Body of pancreas (tissue), 4 donors: ENCODE data around the gene SBF2. TPM values are rescaled to one million over a fixed set of nuclear protein-coding genes. Genes with fewer than 3 reads are reported as not detected.

Experiments
- ATAC-seq: fragments of 150-250 bp; one replicate; pipeline ENCODE4 v1.9.1; 2016
- DNase-seq, 4 donors: peaks; one replicate each; pipeline ENCODE4 v3.0.0-alpha.2; 2019
- H3K27ac ChIP-seq, 4 donors: fragments of 200-600 bp; sonication (generic); 1 replicate in 3 of 4; 2 replicates in 1 of 4; pipeline versions ENCODE4 v1.5.1 to v1.6.1; 2016 to 2019; ENCODE audit warnings: mild to moderate bottlenecking in 1 of 4, mixed read lengths in 1 of 4, moderate library complexity in 1 of 4
- H3K27me3 ChIP-seq, 2 donors: fragments of 200-600 bp; sonication (generic); one replicate each; pipeline ENCODE4 v1.6.0; 2016; ENCODE audit warnings: mild to moderate bottlenecking in 1 of 2
- H3K36me3 ChIP-seq, 2 donors: fragments of 200-600 bp; sonication (generic); replicated peaks in 1 of 2; 2 replicates each; pipeline ENCODE4 v1.5.1; 2016; ENCODE audit warnings: low read depth in 2 of 2; ENCODE audit not compliant: insufficient read depth in 1 of 2
- H3K4me1 ChIP-seq: fragments of 200-600 bp; sonication (generic); one replicate; pipeline ENCODE4 v1.6.0; 2016
- H3K4me3 ChIP-seq, 2 donors: fragments of 200-600 bp; sonication (generic); 1 replicate in 1 of 2; 2 replicates in 1 of 2; pipeline ENCODE4 v1.5.1; 2016 to 2019
- H3K9me3 ChIP-seq, 3 donors: fragments of 200-600 bp; sonication (generic); 1 replicate in 2 of 3; 2 replicates in 1 of 3; pipeline ENCODE4 v1.5.1; 2016
- POLR2A ChIP-seq, 3 donors: fragments of 450-650 bp; IDR thresholded peaks; one replicate each; pipeline ENCODE4 v1.6.1; 2016; ENCODE audit warnings: antibody characterized with exemption in 3 of 3, mild to moderate bottlenecking in 2 of 3
- WGBS, 2 donors: methylation state at CpG; one replicate each; pipeline ENCODE4 v1.1.5; 2017; 5-methylcytosine and 5-hydroxymethylcytosine counted together
- intact Hi-C: fragments of 100-400 bp; cut with DNase I; formaldehyde crosslinking; loops from one replicate; pipeline ENCODE4 v1.15.1; 2023
- total RNA-seq, 2 donors: library from RNA; depleted of rRNA; stranded (reverse); fragments of >200 nt; gene quantifications; one replicate each; pipeline ENCODE4 v1.1.0, GENCODE V29; 2016
- TF ChIP-seq, protein P1 (sequence below), 7 experiments: fragments of 450-650 bp in 4 of 7; fragments of 200-600 bp in 3 of 7; sonication (generic) in 3 of 7; IDR thresholded peaks; one replicate each; pipeline ENCODE4 v1.5.1; 2016 to 2019; ENCODE audit warnings: antibody characterized with exemption in 7 of 7

Gene SBF2
- total RNA-seq, 2 donors from 2014 or later: 23.6 to 38.9 TPM

GRCh38 chr11:10326012-10326964 is 32.3 kb upstream of the SBF2 start:
- peak; percentile 62 for ATAC-seq
- Histone ChIP-seq H3K36me3 (no peaks in the 10 kb centered on the region), H3K4me1 (peaks cover 62% of the 10 kb centered on the region), H3K27me3 (no peaks in the 10 kb centered on the region), H3K27ac (peak overlapping the region; percentile 50 to 74 (median 66)), H3K9me3 (no peaks in the 10 kb centered on the region), H3K4me3 (no peak overlapping the region)
- peak; percentile 67 to 82 (median 80) for DNase-seq
- intact Hi-C loops: no loop called here
- TF ChIP-seq, protein P1, sequence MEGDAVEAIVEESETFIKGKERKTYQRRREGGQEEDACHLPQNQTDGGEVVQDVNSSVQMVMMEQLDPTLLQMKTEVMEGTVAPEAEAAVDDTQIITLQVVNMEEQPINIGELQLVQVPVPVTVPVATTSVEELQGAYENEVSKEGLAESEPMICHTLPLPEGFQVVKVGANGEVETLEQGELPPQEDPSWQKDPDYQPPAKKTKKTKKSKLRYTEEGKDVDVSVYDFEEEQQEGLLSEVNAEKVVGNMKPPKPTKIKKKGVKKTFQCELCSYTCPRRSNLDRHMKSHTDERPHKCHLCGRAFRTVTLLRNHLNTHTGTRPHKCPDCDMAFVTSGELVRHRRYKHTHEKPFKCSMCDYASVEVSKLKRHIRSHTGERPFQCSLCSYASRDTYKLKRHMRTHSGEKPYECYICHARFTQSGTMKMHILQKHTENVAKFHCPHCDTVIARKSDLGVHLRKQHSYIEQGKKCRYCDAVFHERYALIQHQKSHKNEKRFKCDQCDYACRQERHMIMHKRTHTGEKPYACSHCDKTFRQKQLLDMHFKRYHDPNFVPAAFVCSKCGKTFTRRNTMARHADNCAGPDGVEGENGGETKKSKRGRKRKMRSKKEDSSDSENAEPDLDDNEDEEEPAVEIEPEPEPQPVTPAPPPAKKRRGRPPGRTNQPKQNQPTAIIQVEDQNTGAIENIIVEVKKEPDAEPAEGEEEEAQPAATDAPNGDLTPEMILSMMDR (IDR thresholded peaks at IDR 0.05): no peak
- TF ChIP-seq POLR2A (IDR thresholded peaks at IDR 0.05): no peak
- WGBS, 2 donors: 7 to 16% methylated on average over 2 of the region's 2 CpGs

- ATAC-seq (no peak), DNase-seq (no peak)
- 64 to 65% methylated on average over 6 of the region's 6 CpGs for WGBS, 2 donors
- TF ChIP-seq, protein P1 (IDR thresholded peaks at IDR 0.05): no peak
- no peak for TF ChIP-seq POLR2A (IDR thresholded peaks at IDR 0.05)
- Histone ChIP-seq H3K27ac (peak overlapping the region in 3 of 4 donors; percentile 50 to 74 (median 72)), H3K36me3 (no peaks in the 10 kb centered on the region), H3K9me3 (no peaks in the 10 kb centered on the region), H3K27me3 (no peaks in the 10 kb centered on the region), H3K4me3 (no peak overlapping the region), H3K4me1 (peaks cover 62% of the 10 kb centered on the region)
- intact Hi-C loops: no loop called here
Observed at GRCh38 chr11:10325277-10326011, 31.4 kb upstream of the SBF2 start.

DNA sequence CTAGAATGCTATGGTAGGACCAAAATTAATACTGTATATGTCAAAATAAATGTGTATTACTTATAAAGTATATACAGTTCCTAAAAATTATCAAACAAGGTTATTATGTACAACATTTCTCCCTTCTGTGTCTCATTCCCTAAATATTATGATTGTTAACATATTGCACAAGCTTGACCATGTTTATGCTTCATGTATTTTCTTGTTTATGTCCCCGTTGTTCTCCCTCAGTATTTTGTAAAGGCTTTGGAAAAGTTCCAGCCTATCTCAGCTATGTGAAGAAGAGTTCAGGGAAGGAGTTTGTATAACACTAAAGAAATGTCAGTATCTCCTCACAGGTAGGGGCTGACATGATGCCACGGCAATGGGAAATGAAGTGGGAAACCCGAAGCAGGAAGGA is 30.5 kb upstream of the SBF2 start:
- DNase-seq: no peak
- H3K27ac ChIP-seq: no peak overlapping the region
- no peaks in the 10 kb centered on the region for H3K27me3 ChIP-seq
- TF ChIP-seq, protein P1 (IDR thresholded peaks at IDR 0.05): no peak
- no peak for TF ChIP-seq POLR2A (IDR thresholded peaks at IDR 0.05)
- intact Hi-C loops: no loop called here
- H3K4me3 ChIP-seq: no peak overlapping the region
- ATAC-seq: no peak
- no peaks in the 10 kb centered on the region for H3K36me3 ChIP-seq
- no peaks in the 10 kb centered on the region for H3K9me3 ChIP-seq
- peaks cover 62% of the 10 kb centered on the region for H3K4me1 ChIP-seq
- 69 to 70% methylated on average over 3 of the region's 3 CpGs for WGBS, 2 donors

DNA sequence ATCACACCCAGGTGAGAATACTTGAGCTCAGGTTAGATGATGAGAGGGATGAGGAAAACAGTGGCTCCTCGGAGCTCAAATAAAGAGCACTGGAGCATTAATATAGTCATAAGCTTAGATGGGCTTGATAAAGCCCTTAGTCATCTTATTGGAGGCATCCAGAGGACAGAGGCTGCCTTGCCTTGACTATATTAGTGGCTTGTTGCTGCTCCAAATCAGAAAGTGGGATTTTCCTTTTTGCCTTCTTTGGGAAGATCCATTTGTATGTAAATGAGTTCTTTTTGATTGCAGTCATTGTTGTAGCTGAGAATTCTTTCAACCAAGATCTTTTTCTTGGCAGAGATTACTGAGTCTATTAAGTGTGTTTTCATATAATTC is 29.8 kb upstream of the SBF2 start:
- Histone ChIP-seq H3K27me3 (no peaks in the 10 kb centered on the region), H3K9me3 (no peaks in the 10 kb centered on the region), H3K4me1 (peaks cover 58% of the 10 kb centered on the region), H3K27ac (no peak overlapping the region), H3K36me3 (no peaks in the 10 kb centered on the region), H3K4me3 (no peak overlapping the region)
- ATAC-seq: no peak
- 11 to 18% methylated on average over 1 of the region's 1 CpG for whole genome bisulfite sequencing, 2 donors
- TF ChIP-seq, protein P1 (IDR thresholded peaks at IDR 0.05): no peak
- no peak for TF ChIP-seq POLR2A (IDR thresholded peaks at IDR 0.05)
- DNase-seq: no peak
- intact Hi-C loops: no loop called here
